GM12878 (cell line): ENCODE data around the gene DRICH1. TPM values are rescaled to one million over a fixed set of nuclear protein-coding genes. Genes with fewer than 3 reads are reported as not detected.

Source experiments
- ATAC-seq: fragments of 200-7000 bp; cut with Tn5 transposase; 3 replicates; pipeline ENCODE4 v1.9.1; 2020; ENCODE audit warnings: mild to moderate bottlenecking, moderate library complexity
- BruUV-seq: library from RNA; stranded (reverse); fragments of 400-500 nt; replicated peaks from 2 replicates; lab custom pipeline; 2021; lab: Mats Ljungman, UMichigan
- CTCF ChIA-PET: fragments of 300-600 bp; sonication (Branson Sonifier 250); formaldehyde crosslinking; extraction: SDS; loops from one replicate; lab custom pipeline; 2021; ENCODE audit warnings: inconsistent platforms; lab: Yijun Ruan, JAX
- POLR2A ChIA-PET: fragments of 350-600 bp; formaldehyde crosslinking; extraction: SDS; loops from one replicate; lab custom pipeline; 2021; ENCODE audit warnings: inconsistent platforms; lab: Charles Lee
- RAD21 ChIA-PET: fragments of 300-600 bp; sonication (Branson Sonifier 250); formaldehyde crosslinking; loops from one replicate; lab custom pipeline; 2023; ENCODE audit warnings: antibody characterized with exemption; ENCODE audit not compliant: unreplicated experiment; lab: Charles Lee
- SMC1A ChIA-PET: fragments of 300-600 bp; sonication (Branson Sonifier 250); formaldehyde crosslinking; loops from one replicate; lab custom pipeline; 2023; ENCODE audit not compliant: unreplicated experiment, uncharacterized antibody; lab: Charles Lee
- DNase-seq: peaks from one replicate; pipeline ENCODE4 v3.0.0-alpha.2; 2011; ENCODE audit warnings: low read depth, low spot score
- FAIRE-seq: peaks from 3 replicates; lab custom pipeline; 2011; peaks lifted over from hg19 to GRCh38; lab: Jason Lieb, UNC
- H2AFZ ChIP-seq: 2 replicates; pipeline ENCODE4 v1.6.0; 2011; ENCODE audit warnings: low read depth, low read length, control low read depth; ENCODE audit not compliant: control insufficient read depth
- H3K27ac ChIP-seq: 2 replicates; pipeline ENCODE4 v1.5.1; 2011; ENCODE audit warnings: control low read depth; ENCODE audit not compliant: control insufficient read depth, insufficient read depth
- H3K27me3 ChIP-seq, 2 experiments: replicated peaks in 1 of 2; 2 replicates each; pipeline versions ENCODE4 v1.6.0 to v1.6.1; 2011; ENCODE audit warnings: low read length in 1 of 2; ENCODE audit not compliant: control insufficient read depth in 2 of 2, insufficient read depth in 2 of 2
- H3K36me3 ChIP-seq, 2 experiments: 2 replicates each; pipeline ENCODE4 v1.5.1; 2011; ENCODE audit warnings: low read length in 1 of 2; ENCODE audit not compliant: control insufficient read depth in 2 of 2, insufficient read depth in 2 of 2
- H3K4me1 ChIP-seq: 2 replicates; pipeline ENCODE4 v1.6.1; 2011; ENCODE audit warnings: mild to moderate bottlenecking, low read length, moderate library complexity, mixed read lengths; ENCODE audit not compliant: control insufficient read depth, insufficient read depth
- H3K4me2 ChIP-seq: 2 replicates; pipeline ENCODE4 v1.6.0; 2011; ENCODE audit warnings: control low read depth; ENCODE audit not compliant: control insufficient read depth, insufficient read depth
- H3K4me3 ChIP-seq: fragments of 200-600 bp; sonication (generic); 2 replicates; pipeline ENCODE4 v1.5.1; 2016
- H3K79me2 ChIP-seq: 2 replicates; pipeline ENCODE4 v1.6.0; 2011; ENCODE audit warnings: low read length; ENCODE audit not compliant: control insufficient read depth, insufficient read depth
- H3K9ac ChIP-seq: 2 replicates; pipeline ENCODE4 v1.8.0; 2011; ENCODE audit warnings: low read length, control low read depth, mixed read lengths; ENCODE audit not compliant: control insufficient read depth, insufficient read depth
- H3K9me3 ChIP-seq: replicated peaks from 3 replicates; pipeline ENCODE4 v1.5.1; 2011; ENCODE audit warnings: mild to moderate bottlenecking, low read length; ENCODE audit not compliant: control insufficient read depth, insufficient read depth
- H4K20me1 ChIP-seq: 2 replicates; pipeline ENCODE4 v1.6.0; 2011; ENCODE audit not compliant: control insufficient read depth, insufficient read depth
- BMI1 ChIP-seq: fragments of 450-650 bp; IDR thresholded peaks from 2 replicates; pipeline ENCODE4 v1.6.1; 2016; ENCODE audit warnings: mild to moderate bottlenecking, moderate library complexity, borderline replicate concordance
- CHD4 ChIP-seq: fragments of 200-600 bp; sonication (generic); IDR thresholded peaks from 2 replicates; pipeline ENCODE4 v1.6.1; 2016; ENCODE audit warnings: mild to moderate bottlenecking
- FOXM1 ChIP-seq: IDR thresholded peaks from 2 replicates; pipeline ENCODE4 v1.6.1; 2012; ENCODE audit warnings: low read depth, mild to moderate bottlenecking, inconsistent platforms, low read length, moderate library complexity
- MEF2A ChIP-seq: IDR thresholded peaks from 2 replicates; pipeline ENCODE4 v1.6.1; 2011; ENCODE audit warnings: low read depth, mild to moderate bottlenecking, low read length, moderate library complexity; ENCODE audit not compliant: insufficient read depth
- MTA3 ChIP-seq: IDR thresholded peaks from 2 replicates; pipeline ENCODE4 v1.6.1; 2012; ENCODE audit warnings: low read length, inconsistent platforms, borderline replicate concordance
- RBBP5 ChIP-seq: fragments of 200-600 bp; sonication (generic); conservative IDR thresholded peaks from 2 replicates; pipeline ENCODE4 v1.6.1; 2016
- SMAD5 ChIP-seq: IDR thresholded peaks from 2 replicates; pipeline ENCODE4 v1.6.1; 2016; ENCODE audit warnings: antibody characterized with exemption, low read depth
- WRNIP1 ChIP-seq: IDR thresholded peaks from 2 replicates; pipeline ENCODE4 v1.6.1; 2011; ENCODE audit warnings: low read depth, low read length, improper control_type of control experiment, borderline replicate concordance
- YY1 ChIP-seq: IDR thresholded peaks from 2 replicates; pipeline ENCODE4 v1.6.1; 2011; ENCODE audit warnings: low read depth, mild to moderate bottlenecking, low read length
- WGBS: methylation state at CpG from one replicate; pipeline ENCODE4 v1.1.6; 2016; ENCODE audit warnings: low lambda C conversion rate; ENCODE audit not compliant: insufficient replicate concordance, insufficient coverage; ENCODE audit errors: missing lambda C conversion rate; 5-methylcytosine and 5-hydroxymethylcytosine counted together
- in situ Hi-C: fragments of 300-500 bp; cut with MboI; formaldehyde crosslinking; loops from 9 replicates; pipeline ENCODE4 v1.14.3; 2018; ENCODE audit warnings: mixed read lengths
- intact Hi-C: fragments of 100-400 bp; cut with micrococcal nuclease; formaldehyde crosslinking; loops from one replicate; pipeline ENCODE4 v1.14.2; 2022; ENCODE audit not compliant: unreplicated experiment
- polyA plus RNA-seq, 11 experiments: library from polyadenylated mRNA; depleted of rRNA in 4 of 11; unstranded in 6 of 11; stranded (reverse) in 5 of 11; fragments of >200 nt; fragmentation: Nextera tagmentation in 4 of 11; fragmentation: Illumina TruSeq in 1 of 11; extraction: Ambion mirVana in 4 of 11; extraction: Trizol in 1 of 11; gene quantifications; 1 replicate in 1 of 11; 2 replicates in 10 of 11; pipeline versions ENCODE4 v1.2.1 to v1.2.3, GENCODE V29; 2011 to 2016; ENCODE audit warnings: inconsistent platforms in 2 of 11, missing spikeins in 2 of 11, low read depth in 1 of 11
- total RNA-seq, 4 experiments: library from RNA; depleted of rRNA in 3 of 4; stranded (reverse); fragments of >200 nt in 3 of 4; fragmentation: Illumina TruSeq in 1 of 4; extraction: Trizol in 1 of 4; gene quantifications; 2 replicates each; pipeline versions ENCODE4 v1.2.1 to v1.2.3, GENCODE V29; 2013 to 2021
- TF ChIP-seq, protein P1 (sequence below): IDR thresholded peaks from 2 replicates; pipeline ENCODE4 v1.6.1; 2012; ENCODE audit warnings: improper control_type of control experiment, low read depth, low read length; ENCODE audit not compliant: insufficient replicate concordance
- TF ChIP-seq, protein P2 (sequence below): fragments of 450-650 bp; IDR thresholded peaks from 2 replicates; pipeline ENCODE4 v1.6.1; 2018; ENCODE audit warnings: borderline replicate concordance, mild to moderate bottlenecking; ENCODE audit not compliant: partially characterized antibody
- TF ChIP-seq, protein P3 (sequence below): IDR thresholded peaks from 2 replicates; pipeline ENCODE4 v1.6.1; 2012; ENCODE audit warnings: low read depth, low read length, improper control_type of control experiment
- TF ChIP-seq, protein P4 (sequence below): fragments of 450-650 bp; IDR thresholded peaks from 2 replicates; pipeline ENCODE4 v1.6.1; 2017; ENCODE audit warnings: low read depth, mild to moderate bottlenecking, moderate library complexity

Gene DRICH1
- total and polyA plus RNA-seq, 10 of the 15 experiments (the other 5 are each of a cell fraction or from before 2014, with no cell fraction given): not detected

DNA sequence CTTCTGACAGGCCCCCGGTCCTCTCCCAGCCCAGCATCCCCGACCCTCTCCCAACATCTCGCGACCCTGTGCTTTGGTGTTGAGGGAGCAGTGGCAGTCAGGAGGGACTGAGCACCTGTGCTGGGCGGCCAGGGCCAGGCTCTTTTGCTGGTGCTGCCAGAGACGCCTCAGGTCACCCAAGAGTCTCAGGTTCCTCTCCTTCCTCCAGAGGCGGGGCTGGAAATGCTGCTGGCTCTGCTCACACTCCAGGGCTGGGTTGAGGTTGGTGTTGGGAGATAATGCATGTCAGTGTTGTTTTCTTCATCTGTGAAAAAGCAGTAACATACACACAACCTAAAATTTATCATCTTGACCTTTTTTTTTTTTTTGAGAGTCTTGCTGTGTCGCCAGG, 50.9 kb downstream of the DRICH1 start (continued):
- TF ChIP-seq, protein P1, sequence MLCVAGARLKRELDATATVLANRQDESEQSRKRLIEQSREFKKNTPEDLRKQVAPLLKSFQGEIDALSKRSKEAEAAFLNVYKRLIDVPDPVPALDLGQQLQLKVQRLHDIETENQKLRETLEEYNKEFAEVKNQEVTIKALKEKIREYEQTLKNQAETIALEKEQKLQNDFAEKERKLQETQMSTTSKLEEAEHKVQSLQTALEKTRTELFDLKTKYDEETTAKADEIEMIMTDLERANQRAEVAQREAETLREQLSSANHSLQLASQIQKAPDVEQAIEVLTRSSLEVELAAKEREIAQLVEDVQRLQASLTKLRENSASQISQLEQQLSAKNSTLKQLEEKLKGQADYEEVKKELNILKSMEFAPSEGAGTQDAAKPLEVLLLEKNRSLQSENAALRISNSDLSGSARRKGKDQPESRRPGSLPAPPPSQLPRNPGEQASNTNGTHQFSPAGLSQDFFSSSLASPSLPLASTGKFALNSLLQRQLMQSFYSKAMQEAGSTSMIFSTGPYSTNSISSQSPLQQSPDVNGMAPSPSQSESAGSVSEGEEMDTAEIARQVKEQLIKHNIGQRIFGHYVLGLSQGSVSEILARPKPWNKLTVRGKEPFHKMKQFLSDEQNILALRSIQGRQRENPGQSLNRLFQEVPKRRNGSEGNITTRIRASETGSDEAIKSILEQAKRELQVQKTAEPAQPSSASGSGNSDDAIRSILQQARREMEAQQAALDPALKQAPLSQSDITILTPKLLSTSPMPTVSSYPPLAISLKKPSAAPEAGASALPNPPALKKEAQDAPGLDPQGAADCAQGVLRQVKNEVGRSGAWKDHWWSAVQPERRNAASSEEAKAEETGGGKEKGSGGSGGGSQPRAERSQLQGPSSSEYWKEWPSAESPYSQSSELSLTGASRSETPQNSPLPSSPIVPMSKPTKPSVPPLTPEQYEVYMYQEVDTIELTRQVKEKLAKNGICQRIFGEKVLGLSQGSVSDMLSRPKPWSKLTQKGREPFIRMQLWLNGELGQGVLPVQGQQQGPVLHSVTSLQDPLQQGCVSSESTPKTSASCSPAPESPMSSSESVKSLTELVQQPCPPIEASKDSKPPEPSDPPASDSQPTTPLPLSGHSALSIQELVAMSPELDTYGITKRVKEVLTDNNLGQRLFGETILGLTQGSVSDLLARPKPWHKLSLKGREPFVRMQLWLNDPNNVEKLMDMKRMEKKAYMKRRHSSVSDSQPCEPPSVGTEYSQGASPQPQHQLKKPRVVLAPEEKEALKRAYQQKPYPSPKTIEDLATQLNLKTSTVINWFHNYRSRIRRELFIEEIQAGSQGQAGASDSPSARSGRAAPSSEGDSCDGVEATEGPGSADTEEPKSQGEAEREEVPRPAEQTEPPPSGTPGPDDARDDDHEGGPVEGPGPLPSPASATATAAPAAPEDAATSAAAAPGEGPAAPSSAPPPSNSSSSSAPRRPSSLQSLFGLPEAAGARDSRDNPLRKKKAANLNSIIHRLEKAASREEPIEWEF: no peak

DNA sequence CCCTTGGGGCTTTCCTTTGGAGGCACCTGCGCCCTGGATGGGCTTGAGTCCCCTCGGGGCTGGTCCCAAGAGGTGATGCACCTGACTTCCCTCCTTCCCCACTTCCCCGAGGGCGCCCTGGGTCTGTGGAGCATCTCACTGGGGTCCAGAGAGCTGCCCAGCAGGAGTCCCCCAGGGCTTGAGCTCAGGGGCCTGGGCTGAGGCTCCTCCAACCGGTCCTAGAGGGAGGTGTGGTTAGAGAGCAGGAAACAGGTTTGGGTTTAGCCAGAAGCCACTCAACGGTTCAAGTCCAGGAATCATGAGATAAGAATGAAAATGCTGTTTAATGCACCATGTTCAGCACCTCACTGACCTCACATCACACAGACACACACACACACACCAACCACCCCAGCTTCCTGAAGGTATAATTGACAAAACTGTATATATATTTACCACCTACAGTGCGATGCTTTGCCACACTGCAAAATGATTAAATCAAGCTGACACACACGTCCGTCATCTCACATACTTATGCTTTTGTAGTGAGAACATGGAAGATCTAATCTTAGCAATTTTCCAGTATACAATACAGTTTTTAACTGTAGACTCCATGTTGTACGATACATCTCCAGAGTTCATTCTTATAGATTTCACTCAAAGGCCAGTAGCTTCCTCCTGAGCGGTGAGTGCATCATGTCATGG, 51.4 kb downstream of the DRICH1 start:
- ATAC-seq (no peak), FAIRE-seq (no peak), DNase-seq (no peak)
- Histone ChIP-seq H3K4me1 (no peaks in the 10 kb centered on the region), H2AFZ (no peak overlapping the region), H3K79me2 (no peaks in the 10 kb centered on the region), H4K20me1 (no peaks in the 10 kb centered on the region), H3K4me2 (no peak overlapping the region), H3K36me3 (no peaks in the 10 kb centered on the region), H3K9ac (no peak overlapping the region), H3K4me3 (no peak overlapping the region), H3K9me3 (no peaks in the 10 kb centered on the region), H3K27me3 (peaks cover 0 to 5% of the 10 kb centered on the region in 2 experiments; a peak in 2 of 4 replicates), H3K27ac (no peak overlapping the region)
- WGBS: under 1% methylated on average over 11 of the region's 11 CpGs
- in situ Hi-C loops (no loop called here), intact Hi-C loops (no loop called here)
- no TSS peak for BruUV-seq
- POLR2A ChIA-PET: no interaction called here
- SMC1A ChIA-PET: no interaction called here
- CTCF ChIA-PET: no interaction called here
- RAD21 ChIA-PET: no interaction called here
- no peak for TF ChIP-seq CHD4
- TF ChIP-seq, protein P2, sequence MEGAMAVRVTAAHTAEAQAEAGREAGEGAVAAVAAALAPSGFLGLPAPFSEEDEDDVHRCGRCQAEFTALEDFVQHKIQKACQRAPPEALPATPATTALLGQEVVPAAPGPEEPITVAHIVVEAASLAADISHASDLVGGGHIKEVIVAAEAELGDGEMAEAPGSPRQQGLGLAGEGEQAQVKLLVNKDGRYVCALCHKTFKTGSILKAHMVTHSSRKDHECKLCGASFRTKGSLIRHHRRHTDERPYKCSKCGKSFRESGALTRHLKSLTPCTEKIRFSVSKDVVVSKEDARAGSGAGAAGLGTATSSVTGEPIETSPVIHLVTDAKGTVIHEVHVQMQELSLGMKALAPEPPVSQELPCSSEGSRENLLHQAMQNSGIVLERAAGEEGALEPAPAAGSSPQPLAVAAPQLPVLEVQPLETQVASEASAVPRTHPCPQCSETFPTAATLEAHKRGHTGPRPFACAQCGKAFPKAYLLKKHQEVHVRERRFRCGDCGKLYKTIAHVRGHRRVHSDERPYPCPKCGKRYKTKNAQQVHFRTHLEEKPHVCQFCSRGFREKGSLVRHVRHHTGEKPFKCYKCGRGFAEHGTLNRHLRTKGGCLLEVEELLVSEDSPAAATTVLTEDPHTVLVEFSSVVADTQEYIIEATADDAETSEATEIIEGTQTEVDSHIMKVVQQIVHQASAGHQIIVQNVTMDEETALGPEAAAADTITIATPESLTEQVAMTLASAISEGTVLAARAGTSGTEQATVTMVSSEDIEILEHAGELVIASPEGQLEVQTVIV: no peak
- TF ChIP-seq, protein P3, sequence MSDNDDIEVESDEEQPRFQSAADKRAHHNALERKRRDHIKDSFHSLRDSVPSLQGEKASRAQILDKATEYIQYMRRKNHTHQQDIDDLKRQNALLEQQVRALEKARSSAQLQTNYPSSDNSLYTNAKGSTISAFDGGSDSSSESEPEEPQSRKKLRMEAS: no peak
- TF ChIP-seq MTA3: no peak
- TF ChIP-seq WRNIP1: no peak
- TF ChIP-seq, protein P4, sequence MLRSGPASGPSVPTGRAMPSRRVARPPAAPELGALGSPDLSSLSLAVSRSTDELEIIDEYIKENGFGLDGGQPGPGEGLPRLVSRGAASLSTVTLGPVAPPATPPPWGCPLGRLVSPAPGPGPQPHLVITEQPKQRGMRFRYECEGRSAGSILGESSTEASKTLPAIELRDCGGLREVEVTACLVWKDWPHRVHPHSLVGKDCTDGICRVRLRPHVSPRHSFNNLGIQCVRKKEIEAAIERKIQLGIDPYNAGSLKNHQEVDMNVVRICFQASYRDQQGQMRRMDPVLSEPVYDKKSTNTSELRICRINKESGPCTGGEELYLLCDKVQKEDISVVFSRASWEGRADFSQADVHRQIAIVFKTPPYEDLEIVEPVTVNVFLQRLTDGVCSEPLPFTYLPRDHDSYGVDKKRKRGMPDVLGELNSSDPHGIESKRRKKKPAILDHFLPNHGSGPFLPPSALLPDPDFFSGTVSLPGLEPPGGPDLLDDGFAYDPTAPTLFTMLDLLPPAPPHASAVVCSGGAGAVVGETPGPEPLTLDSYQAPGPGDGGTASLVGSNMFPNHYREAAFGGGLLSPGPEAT: no peak
- no peak for TF ChIP-seq RBBP5
- no peak for TF ChIP-seq BMI1
- no peak for TF ChIP-seq SMAD5
- TF ChIP-seq MEF2A: no peak
- no peak for TF ChIP-seq FOXM1
- no peak for TF ChIP-seq YY1
